ENCODE data around the gene RBM4.

The RBM4 gene

GRCh38 chr11:66659763-66660162 lies 21.3 kb downstream of the RBM4 start:
- no peak for DNase-seq (ENCODE audit: low spot score)

GRCh38 chr11:66663741-66664296 lies 25.3 kb downstream of the RBM4 start:
- no peak for DNase-seq (ENCODE audit: low spot score)

GRCh38 chr11:66665369-66665768 lies 26.9 kb downstream of the RBM4 start:
- DNase-seq (ENCODE audit: low spot score), result no peak

- no peak for DNase-seq (ENCODE audit: low spot score)
Observed at GRCh38 chr11:66670816-66671215, 32.3 kb downstream of the RBM4 start.

GRCh38 chr11:66674964-66675602 lies 36.6 kb downstream of the RBM4 start:
- DNase-seq (ENCODE audit: low spot score), result no peak

- no peak for DNase-seq (ENCODE audit: low spot score)
Observed at GRCh38 chr11:66676282-66676919, 37.9 kb downstream of the RBM4 start.

GRCh38 chr11:66676931-66677598 lies 38.6 kb downstream of the RBM4 start:
- DNase-seq (ENCODE audit: low spot score), result peak; percentile 4

GRCh38 chr11:66677599-66678375 lies 39.3 kb downstream of the RBM4 start, which contains the start of gene RBM4B:
TSS of gene RBM4B (minus strand) at chr11:66677887. CDS start at chr11:66677079, 808 bp downstream.
- peak; percentile 93 for DNase-seq (ENCODE audit: low spot score)

- DNase-seq (ENCODE audit: low spot score), result no peak
Observed at GRCh38 chr11:66680966-66681645, 42.6 kb downstream of the RBM4 start.

GRCh38 chr11:66683877-66684276 lies 45.4 kb downstream of the RBM4 start:
- no peak for DNase-seq (ENCODE audit: low spot score)

- no peak for DNase-seq (ENCODE audit: low spot score)
Observed at GRCh38 chr11:66684635-66685034, 46.1 kb downstream of the RBM4 start.

GRCh38 chr11:66685276-66686099 lies 47.0 kb downstream of the RBM4 start:
- DNase-seq (ENCODE audit: low spot score), result no peak

- DNase-seq (ENCODE audit: low spot score), result no peak
Observed at GRCh38 chr11:66686100-66686785, 47.7 kb downstream of the RBM4 start.

GRCh38 chr11:66686801-66687750 lies 48.6 kb downstream of the RBM4 start:
- DNase-seq (ENCODE audit: low spot score), result no peak

- no peak for DNase-seq (ENCODE audit: low spot score)
Observed at GRCh38 chr11:66687831-66688281, 49.4 kb downstream of the RBM4 start.

GRCh38 chr11:66688561-66689534 lies 50.3 kb downstream of the RBM4 start:
- no peak for DNase-seq (ENCODE audit: low spot score)

All from kidney capillary endothelial cell (primary cell).